ENCODE results near the gene TIMP2. TPM values are rescaled to one million over a fixed set of nuclear protein-coding genes. Genes with fewer than 3 reads are reported as not detected.

Gene TIMP2
- total RNA-seq, 1 experiment from 2014 or later = 64.8 TPM

DNA sequence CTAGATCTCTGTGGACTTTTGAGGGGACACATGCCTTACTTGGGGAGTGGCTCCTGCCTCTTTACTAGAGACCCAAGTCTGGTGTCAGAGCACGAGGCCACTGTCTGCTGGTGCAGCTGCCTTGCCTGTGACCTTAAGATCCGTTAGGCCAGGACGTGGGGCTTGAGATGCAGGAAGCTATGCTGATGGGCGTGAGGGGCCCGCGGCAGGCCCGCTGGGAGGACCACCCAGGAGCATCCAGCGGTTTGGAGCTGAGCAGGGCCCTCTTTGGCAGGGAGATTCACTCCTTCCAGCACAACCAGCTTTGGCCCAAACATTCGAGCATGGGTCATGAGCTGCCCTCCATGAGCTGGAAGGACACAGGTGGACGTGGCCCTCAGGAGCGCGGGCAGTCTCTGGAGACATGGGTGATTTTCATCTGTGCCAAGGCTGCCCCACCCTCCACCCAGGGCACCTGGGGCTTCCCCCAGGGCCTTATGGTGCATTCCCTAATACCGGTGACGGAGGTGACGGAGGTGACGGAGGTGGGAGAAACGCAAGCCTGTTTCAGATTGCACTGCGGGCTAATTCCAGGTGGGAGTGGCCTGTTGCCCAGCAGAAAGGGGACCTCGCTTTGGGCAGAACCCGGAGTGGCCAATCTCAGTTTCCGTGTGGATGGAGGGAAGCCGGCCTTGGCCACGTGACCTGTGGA is 41.9 kb upstream of the TIMP2 start:
- Histone ChIP-seq H3K27me3 (ENCODE audit: insufficient read depth, low read length) (no peaks in the 10 kb centered on the region), H3K36me3 (ENCODE audit: control insufficient read depth in 1 of 2, insufficient read depth in 2 of 2, low read length in 2 of 2) (peaks cover 11 to 15% of the 10 kb centered on the region in 2 experiments; a peak in 2 of 4 replicates), H3K9ac (ENCODE audit: low read length) (no peak overlapping the region), H3K9me2 (ENCODE audit: insufficient read depth) (no peaks in the 10 kb centered on the region), H3K4me3 (replicated peaks in 1 of 2; ENCODE audit: low read depth in 1 of 2, low read length in 2 of 2) (no peak overlapping the region), H4K20me1 (ENCODE audit: insufficient read depth) (no peaks in the 10 kb centered on the region), H3K27ac (ENCODE audit: low read depth, low read length) (no peak overlapping the region), H3K4me1 (ENCODE audit: control insufficient read depth in 1 of 2, insufficient read depth in 2 of 2, low read length in 2 of 2) (peaks cover 12 to 30% of the 10 kb centered on the region in 2 experiments), H2AFZ (ENCODE audit: low read depth, low read length, poor library complexity, severe bottlenecking) (no peak overlapping the region), H3K4me2 (ENCODE audit: low read length) (no peak overlapping the region), H3K79me2 (ENCODE audit: insufficient read depth, low read length) (peaks cover 12% of the 10 kb centered on the region; the same call in 1 of the 2 replicates), H3K9me3 (ENCODE audit: control insufficient read depth in 1 of 2, insufficient read depth in 1 of 2, low read depth in 1 of 2, low read length in 2 of 2) (no peaks in the 10 kb centered on the region)
- ATAC-seq = no peak
- BruUV-seq (replicated peaks) = no TSS peak
- ChIA-PET RAD21 (ENCODE audit: low non-redundant PET in 1 of 2, low total read pairs in 2 of 2, uncharacterized antibody in 2 of 2, unreplicated experiment in 2 of 2) (no interaction called here), POLR2A (no interaction called here), CTCF (interaction anchor here (1.7 to 3.2 kb wide), 2 partner anchors 101 kb away, joined by 7 to 13 read pairs; no protein-coding TSS in a partner anchor)
- intact Hi-C loops (cut with micrococcal nuclease) = no loop called here
- TF ChIP-seq POLR2AphosphoS5 (IDR thresholded peaks at IDR 0.05; ENCODE audit: low read depth, low read length) (peak; percentile 17; the same call in 1 of the 2 replicates), RAD21 (IDR thresholded peaks at IDR 0.05; ENCODE audit: low read depth) (no peak)
- no peak for DNase-seq (ENCODE audit: low read depth, low spot score)

- Histone ChIP-seq H3K4me3 (replicated peaks in 1 of 2; ENCODE audit: low read depth in 1 of 2, low read length in 2 of 2) (no peak overlapping the region), H2AFZ (ENCODE audit: low read depth, low read length, poor library complexity, severe bottlenecking) (no peak overlapping the region), H3K9me2 (ENCODE audit: insufficient read depth) (no peaks in the 10 kb centered on the region), H3K36me3 (ENCODE audit: control insufficient read depth in 1 of 2, insufficient read depth in 2 of 2, low read length in 2 of 2) (peaks cover 10 to 11% of the 10 kb centered on the region in 2 experiments; a peak in 2 of 4 replicates), H3K4me1 (ENCODE audit: control insufficient read depth in 1 of 2, insufficient read depth in 2 of 2, low read length in 2 of 2) (peaks cover 19 to 35% of the 10 kb centered on the region in 2 experiments), H3K27me3 (ENCODE audit: insufficient read depth, low read length) (no peaks in the 10 kb centered on the region), H3K9ac (ENCODE audit: low read length) (no peak overlapping the region), H3K9me3 (ENCODE audit: control insufficient read depth in 1 of 2, insufficient read depth in 1 of 2, low read depth in 1 of 2, low read length in 2 of 2) (no peaks in the 10 kb centered on the region), H3K79me2 (ENCODE audit: insufficient read depth, low read length) (peaks cover 12% of the 10 kb centered on the region; the same call in 1 of the 2 replicates), H4K20me1 (ENCODE audit: insufficient read depth) (no peaks in the 10 kb centered on the region), H3K4me2 (ENCODE audit: low read length) (no peak overlapping the region), H3K27ac (ENCODE audit: low read depth, low read length) (no peak overlapping the region)
- intact Hi-C loops (cut with micrococcal nuclease) = no loop called here
- ChIA-PET CTCF (interaction anchor here (1.6 to 3.2 kb wide), 2 partner anchors 9 to 101 kb away, joined by 4 to 13 read pairs; no protein-coding TSS in a partner anchor), RAD21 (ENCODE audit: low non-redundant PET in 1 of 2, low total read pairs in 2 of 2, uncharacterized antibody in 2 of 2, unreplicated experiment in 2 of 2) (interaction anchor here in 1 of 2 experiments (0.7 kb wide), 1 partner anchor 453 kb away, joined by 3 read pairs; no protein-coding TSS in a partner anchor), POLR2A (interaction anchor here (1.0 kb wide), 2 partner anchors 100 to 104 kb away, joined by 3 read pairs; no protein-coding TSS in a partner anchor)
- no TSS peak for BruUV-seq (replicated peaks)
- no peak for DNase-seq (ENCODE audit: low read depth, low spot score)
- TF ChIP-seq EGR1 (IDR thresholded peaks at IDR 0.05; ENCODE audit: low read depth) (no peak), SRF (IDR thresholded peaks at IDR 0.05; ENCODE audit: low read depth) (no peak), ZNF274 (IDR thresholded peaks at IDR 0.05; ENCODE audit: low read depth, low read length) (no peak), POLR2A (IDR thresholded peaks at IDR 0.05; ENCODE audit: borderline replicate concordance, extremely low read depth, insufficient read depth, insufficient read length) (no peak), ZFX (IDR thresholded peaks at IDR 0.05) (no peak), CBX3 (IDR thresholded peaks at IDR 0.05; ENCODE audit: low read depth) (no peak), SIN3A (IDR thresholded peaks at IDR 0.05; ENCODE audit: low read depth) (no peak), ELF1 (IDR thresholded peaks at IDR 0.05; ENCODE audit: borderline replicate concordance, low read depth) (no peak), CEBPB (IDR thresholded peaks at IDR 0.05; ENCODE audit: low read depth) (no peak)
- ATAC-seq = no peak
These were observed 41.1 kb upstream of the TIMP2 start for GRCh38 chr17:78966123-78966813.

All from HCT116 (cell line).